Frontal cortex (tissue), 4 donors: Measurements from ENCODE around the gene SCEL. TPM values are rescaled to one million over a fixed set of nuclear protein-coding genes. Genes with fewer than 3 reads are reported as not detected.
A peak's percentile ranks its signal among the peaks of the same experiment; 100 is the strongest.
"Not testable (repeated sequence)": the region's sequence is repeated elsewhere in the genome, so short reads cannot be mapped to it uniquely, and the experiment has no call there.

Source experiments
- DNase-seq, 2 donors: peaks; one replicate each; pipeline ENCODE4 v3.0.0; 2012; ENCODE audit warnings: low spot score in 2 of 2
- FAIRE-seq: peaks from 2 replicates; lab custom pipeline; 2012; peaks lifted over from hg19 to GRCh38; lab: Jason Lieb, UNC
- total RNA-seq: library from RNA; depleted of rRNA; stranded (reverse); fragments of >200 nt; gene quantifications from one replicate; pipeline ENCODE4 v1.2.3, GENCODE V29; 2014
- donor health status: control.
- donor health status: control.
- donor health status: control.

SCEL gene
- total RNA-seq: 0.41 TPM

- no peak for DNase-seq
- FAIRE-seq: no peak
Observed at GRCh38 chr13:77535448-77535847, at the start of gene SCEL. Gene SCEL, plus strand, starts transcription at chr13:77535706. Its CDS starts 20,170 bp downstream, at chr13:77555876.

GRCh38 chr13:77489566-77490337, 45.8 kb upstream of the SCEL start:
- FAIRE-seq (no peak), DNase-seq (no peak)

- peak in 1 of 2 donors; percentile 18 for DNase-seq
- no peak for FAIRE-seq
Observed at GRCh38 chr13:77492982-77493381, 42.5 kb upstream of the SCEL start.

GRCh38 chr13:77494226-77494625, 41.3 kb upstream of the SCEL start:
- FAIRE-seq: no peak

GRCh38 chr13:77497350-77497749, 38.2 kb upstream of the SCEL start:
- no peak for FAIRE-seq

More at GRCh38 chr13:77494226-77494625, 41.3 kb upstream of the SCEL start:
- no peak for DNase-seq

GRCh38 chr13:77497835-77498234, 37.7 kb upstream of the SCEL start:
- no peak for DNase-seq
- FAIRE-seq: no peak

More at GRCh38 chr13:77497350-77497749, 38.2 kb upstream of the SCEL start:
- DNase-seq: no peak

GRCh38 chr13:77502104-77502720, 33.3 kb upstream of the SCEL start:
- FAIRE-seq (no peak), DNase-seq (no peak)

- no peak for FAIRE-seq
- no peak for DNase-seq
Observed at GRCh38 chr13:77503398-77503797, 32.1 kb upstream of the SCEL start.

GRCh38 chr13:77506874-77507273, 28.6 kb upstream of the SCEL start:
- no peak for FAIRE-seq
- DNase-seq: peak in 1 of 2 donors; percentile 8

GRCh38 chr13:77507931-77508776, 27.4 kb upstream of the SCEL start:
- DNase-seq (no peak), FAIRE-seq (no peak)

GRCh38 chr13:77508959-77509620, 26.4 kb upstream of the SCEL start:
- FAIRE-seq: no peak

GRCh38 chr13:77510156-77510555, 25.4 kb upstream of the SCEL start:
- DNase-seq (no peak), FAIRE-seq (no peak)

More at GRCh38 chr13:77508959-77509620, 26.4 kb upstream of the SCEL start:
- no peak for DNase-seq

- no peak for FAIRE-seq
- no peak for DNase-seq
Observed at GRCh38 chr13:77511552-77511951, 24.0 kb upstream of the SCEL start.

GRCh38 chr13:77513719-77514335, 21.7 kb upstream of the SCEL start:
- no peak for FAIRE-seq
- no peak for DNase-seq

- FAIRE-seq (no peak), DNase-seq (no peak)
Observed at GRCh38 chr13:77514336-77514726, 21.2 kb upstream of the SCEL start.

- no peak for FAIRE-seq
Observed at GRCh38 chr13:77515785-77516184, 19.7 kb upstream of the SCEL start.

GRCh38 chr13:77516342-77516789, 19.1 kb upstream of the SCEL start:
- no peak for FAIRE-seq
- DNase-seq: no peak

More at GRCh38 chr13:77515785-77516184, 19.7 kb upstream of the SCEL start:
- DNase-seq: no peak

GRCh38 chr13:77518266-77518665, 17.2 kb upstream of the SCEL start:
- FAIRE-seq: no peak
- no peak for DNase-seq

- not testable (repeated sequence) for DNase-seq, FAIRE-seq
Observed at GRCh38 chr13:77519396-77519795, 16.1 kb upstream of the SCEL start.
